K562 (cell line): Measurements from ENCODE around the gene ZSWIM3. TPM values are rescaled to one million over a fixed set of nuclear protein-coding genes. Genes with fewer than 3 reads are reported as not detected.

ENCODE experiments used
- DDX20 ChIP-seq: fragments of 450-650 bp; IDR thresholded peaks from 2 replicates; pipeline ENCODE4 v1.6.1; 2016; ENCODE audit warnings: missing genetic modification characterization, low read depth, mild to moderate bottlenecking, missing compliant biosample characterization, moderate library complexity
- E2F1 ChIP-seq: sonication (generic); formaldehyde crosslinking; IDR thresholded peaks from 2 replicates; pipeline ENCODE4 v1.8.1; 2023; ENCODE audit warnings: mild to moderate bottlenecking, missing genetic modification reagents, moderate library complexity
- ETV6 ChIP-seq, 3 experiments: fragments of 150-350 bp in 1 of 3; sonication (generic) in 1 of 3; formaldehyde crosslinking in 1 of 3; IDR thresholded peaks; 2 replicates each; pipeline versions ENCODE4 v1.6.1 to v1.8.0; 2014 to 2022; ENCODE audit warnings: borderline replicate concordance in 2 of 3, low read depth in 2 of 3, antibody characterized with exemption in 1 of 3, low read length in 1 of 3, mild to moderate bottlenecking in 1 of 3, missing genetic modification reagents in 1 of 3
- FIP1L1 ChIP-seq: fragments of 200-400 bp; formaldehyde crosslinking; IDR thresholded peaks from 2 replicates; pipeline ENCODE4 v1.6.1; 2018; ENCODE audit warnings: mild to moderate bottlenecking, low read depth, low read length; ENCODE audit not compliant: poor library complexity, severe bottlenecking
- FOXP4 ChIP-seq: sonication (generic); formaldehyde crosslinking; IDR thresholded peaks from 2 replicates; pipeline ENCODE4 v1.8.0; 2022; ENCODE audit warnings: mild to moderate bottlenecking, missing genetic modification reagents, borderline replicate concordance
- HMBOX1 ChIP-seq: sonication (generic); IDR thresholded peaks from 2 replicates; pipeline ENCODE4 v1.6.1; 2016
- MTA2 ChIP-seq: fragments of 450-650 bp; IDR thresholded peaks from 2 replicates; pipeline ENCODE4 v1.6.1; 2016; ENCODE audit warnings: low read depth
- POLR2H ChIP-seq: IDR thresholded peaks from 2 replicates; pipeline ENCODE4 v1.6.1; 2016; ENCODE audit warnings: missing genetic modification characterization, low read depth, mild to moderate bottlenecking, control low read depth, missing compliant biosample characterization, moderate library complexity
- PTTG1 ChIP-seq: fragments of 450-650 bp; IDR thresholded peaks from 2 replicates; pipeline ENCODE4 v1.6.1; 2016; ENCODE audit warnings: low read depth, mild to moderate bottlenecking, missing genetic modification characterization, missing compliant biosample characterization
- RNF219 ChIP-seq: fragments of 250-450 bp; sonication (Bioruptor Pico); IDR thresholded peaks from 2 replicates; pipeline ENCODE4 v1.5.0; 2022; ENCODE audit warnings: mild to moderate bottlenecking
- SRF ChIP-seq, 2 experiments: fragments of 250-450, 450-650 bp in 1 of 2; sonication (Bioruptor Pico) in 1 of 2; sonication (generic) in 1 of 2; formaldehyde crosslinking; IDR thresholded peaks; 2 replicates each; pipeline versions ENCODE4 v1.5.0 to v1.5.1; 2020 to 2022; ENCODE audit warnings: mild to moderate bottlenecking in 1 of 2, missing genetic modification reagents in 1 of 2
- TARDBP ChIP-seq: fragments of 450-650 bp; IDR thresholded peaks from 2 replicates; pipeline ENCODE4 v1.6.1; 2016
- TCF3 ChIP-seq: sonication (generic); formaldehyde crosslinking; IDR thresholded peaks from 2 replicates; pipeline ENCODE4 v1.4.0; 2020; ENCODE audit warnings: mild to moderate bottlenecking, missing genetic modification reagents
- ZNF133 ChIP-seq: fragments of 250-450 bp; sonication (Bioruptor Pico); IDR thresholded peaks from 2 replicates; pipeline ENCODE4 v1.4.0; 2020; ENCODE audit warnings: mild to moderate bottlenecking
- ZNF280A ChIP-seq: fragments of 450-650 bp; IDR thresholded peaks from 2 replicates; pipeline ENCODE4 v1.6.1; 2018; ENCODE audit warnings: mild to moderate bottlenecking, low read depth; ENCODE audit not compliant: partially characterized antibody
- ZNF354B ChIP-seq: fragments of 250-450 bp; sonication (Bioruptor Pico); IDR thresholded peaks from 2 replicates; pipeline ENCODE4 v1.4.0; 2020
- polyA plus RNA-seq, 8 experiments: library from polyadenylated mRNA; depleted of rRNA in 4 of 8; stranded (reverse) in 5 of 8; unstranded in 3 of 8; fragments of >200 nt; fragmentation: Nextera tagmentation in 2 of 8; fragmentation: Illumina TruSeq in 1 of 8; extraction: Ambion mirVana in 2 of 8; extraction: Trizol in 1 of 8; gene quantifications; 2 replicates each; pipeline versions ENCODE4 v1.2.1 to v1.2.3, GENCODE V29; 2011 to 2014; ENCODE audit warnings: inconsistent platforms in 1 of 8, missing spikeins in 1 of 8
- total RNA-seq, 7 experiments: library from RNA; depleted of rRNA in 6 of 7; stranded (reverse); fragments of >200 nt in 6 of 7; fragmentation: Illumina TruSeq in 2 of 7; extraction: Trizol in 2 of 7; gene quantifications; 2 replicates each; pipeline versions ENCODE4 v1.2.1 to v1.2.3, GENCODE V29; 2011 to 2021; ENCODE audit warnings: low replicate concordance in 1 of 7

Gene ZSWIM3
- total and polyA plus RNA-seq, 9 of the 15 experiments (the other 6 are each of a cell fraction or from before 2014, with no cell fraction given) = 1.7 to 4.3 (median 2.9) TPM

- TF ChIP-seq RNF219 (CRISPR knock-in tag) (no peak), SRF (CRISPR knock-in tag; IDR thresholded peaks at IDR 0.05) (no peak), POLR2H (tag) (peak; percentile 87), FIP1L1 (no peak), FOXP4 (CRISPR knock-in tag) (no peak), PTTG1 (tag) (no peak), MTA2 (no peak), ZNF354B (CRISPR knock-in tag) (no peak), DDX20 (tag) (no peak), TARDBP (no peak), ZNF133 (CRISPR knock-in tag) (no peak), E2F1 (CRISPR knock-in tag) (no peak), HMBOX1 (no peak), ETV6 (IDR thresholded peaks at IDR 0.05; ENCODE audit: borderline replicate concordance in 1 of 2, low read depth in 2 of 2, low read length in 1 of 2) (no peak), ETV6 (CRISPR knock-in tag; IDR thresholded peaks at IDR 0.05; ENCODE audit: borderline replicate concordance) (no peak), TCF3 (peak; percentile 39; the same call in 1 of the 2 replicates), ZNF280A (no peak)
Observed at GRCh38 chr20:45910670-45911485, 53.5 kb downstream of the ZSWIM3 start (continued).
